Activated naive CD4-positive, alpha-beta T cell treated with anti-CD3 and anti-CD28 coated beads, Interleukin-2, amount 10 ng/mL, durations not matched to agents 7 days and 5 days (primary cell): ENCODE results near the gene MTMR8.
"Not testable (repeated sequence)": the region's sequence is repeated elsewhere in the genome, so short reads cannot be mapped to it uniquely, and the experiment has no call there.

Source experiments
- CTCF ChIA-PET: fragments of 350-600 bp; sonication (Branson Sonifier 250); formaldehyde crosslinking; loops from one replicate; lab custom pipeline; 2021; ENCODE audit warnings: antibody characterized with exemption; lab: Charles Lee
- DNase-seq: peaks from one replicate; pipeline ENCODE4 v3.0.0-alpha.2; 2020
- H3K27ac Mint-ChIP-seq: one replicate; pipeline ENCODE4 v1.8.0; 2021; ENCODE audit warnings: mild to moderate bottlenecking, moderate library complexity, mixed read lengths
- H3K27me3 Mint-ChIP-seq: one replicate; pipeline ENCODE4 v1.8.0; 2021; ENCODE audit warnings: mild to moderate bottlenecking, mixed read lengths
- H3K36me3 Mint-ChIP-seq: one replicate; pipeline ENCODE4 v1.8.0; 2021; ENCODE audit warnings: mixed read lengths
- H3K4me1 Mint-ChIP-seq: one replicate; pipeline ENCODE4 v1.8.0; 2021; ENCODE audit warnings: mixed read lengths
- H3K4me3 Mint-ChIP-seq: one replicate; pipeline ENCODE4 v1.8.0; 2021; ENCODE audit warnings: mild to moderate bottlenecking, moderate library complexity, mixed read lengths
- H3K9me3 Mint-ChIP-seq: one replicate; pipeline ENCODE4 v1.8.0; 2021; ENCODE audit warnings: mixed read lengths

Gene MTMR8

GRCh38 chrX:64394874-64395567, at the start of gene MTMR8:
TSS of gene MTMR8 (minus strand) at chrX:64395452. CDS start at chrX:64395363, 89 bp downstream.
- Mint-ChIP-seq H3K4me1 (peaks cover 28% of the 10 kb centered on the region), H3K27ac (peak within 1 kb of the TSS; percentile 87), H3K36me3 (no peaks in the 10 kb centered on the region), H3K4me3 (peak within 1 kb of the TSS; percentile 89), H3K27me3 (no peaks in the 10 kb centered on the region), H3K9me3 (no peaks in the 10 kb centered on the region)
- peak; percentile 85 for DNase-seq
- CTCF ChIA-PET, result no interaction called here

GRCh38 chrX:64439551-64439950, 44.3 kb upstream of the MTMR8 start:
- no peak for DNase-seq
- Mint-ChIP-seq H3K4me3 (no peak overlapping the region), H3K27me3 (no peaks in the 10 kb centered on the region), H3K4me1 (no peaks in the 10 kb centered on the region), H3K36me3 (no peaks in the 10 kb centered on the region), H3K9me3 (no peaks in the 10 kb centered on the region), H3K27ac (no peak overlapping the region)
- CTCF ChIA-PET, result no interaction called here

GRCh38 chrX:64437665-64438064, 42.4 kb upstream of the MTMR8 start:
- no peaks in the 10 kb centered on the region for H3K27me3 Mint-ChIP-seq
- no peak overlapping the region for H3K4me3 Mint-ChIP-seq
- H3K27ac Mint-ChIP-seq, result no peak overlapping the region
- no peak for DNase-seq
- no peaks in the 10 kb centered on the region for H3K9me3 Mint-ChIP-seq
- CTCF ChIA-PET, result no interaction called here
- no peaks in the 10 kb centered on the region for H3K36me3 Mint-ChIP-seq
- H3K4me1 Mint-ChIP-seq, result no peaks in the 10 kb centered on the region

DNA sequence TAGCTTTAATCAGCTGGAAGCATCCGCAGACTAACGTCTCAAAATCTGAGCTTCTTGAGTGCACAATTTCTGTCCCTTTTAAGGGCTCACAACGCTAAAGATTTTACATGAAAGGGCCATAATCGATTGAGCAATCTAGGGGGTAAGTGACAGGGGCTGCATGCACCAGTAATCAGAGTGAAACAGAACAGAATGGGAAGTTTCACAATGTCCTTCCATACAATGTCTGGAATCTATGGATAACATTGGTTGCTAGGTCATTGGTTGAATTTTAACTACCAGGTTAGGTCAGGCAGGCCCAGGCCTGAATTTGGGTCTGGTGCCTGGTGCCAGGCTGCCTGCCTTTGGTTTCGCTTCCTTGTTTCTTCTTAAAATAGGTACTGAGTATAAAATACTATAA, 42.0 kb upstream of the MTMR8 start:
- CTCF ChIA-PET, result no interaction called here

DNA sequence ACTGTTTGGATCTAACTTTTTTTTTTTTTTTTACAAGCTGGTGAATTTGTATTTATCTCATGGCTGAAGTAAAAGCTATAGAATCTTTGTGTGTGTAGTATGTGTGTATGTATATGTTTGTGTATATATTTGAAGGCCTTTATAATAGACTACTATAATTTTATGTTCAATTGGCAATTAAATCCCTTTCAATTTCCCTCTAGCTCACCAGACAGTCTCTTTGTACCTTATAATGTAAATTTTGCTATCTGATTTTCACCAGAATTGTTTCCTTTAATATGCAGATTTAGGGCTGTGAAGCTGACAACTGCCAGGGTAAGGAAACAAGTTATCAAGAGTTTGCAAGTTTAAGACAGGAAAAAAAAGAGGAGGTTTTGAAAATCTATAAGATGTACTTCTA, 33.1 kb upstream of the MTMR8 start:
- Mint-ChIP-seq H3K27me3 (no peaks in the 10 kb centered on the region), H3K36me3 (no peaks in the 10 kb centered on the region), H3K4me3 (no peak overlapping the region), H3K9me3 (no peaks in the 10 kb centered on the region), H3K4me1 (no peaks in the 10 kb centered on the region), H3K27ac (no peak overlapping the region)
- DNase-seq, result no peak
- CTCF ChIA-PET, result interaction anchor here (0.6 kb wide), 1 partner anchor 270 kb away, joined by 3 read pairs; no protein-coding TSS in a partner anchor

More for the DNA sequence above, 42.0 kb upstream of the MTMR8 start:
- H3K4me3 Mint-ChIP-seq, result no peak overlapping the region
- no peaks in the 10 kb centered on the region for H3K27me3 Mint-ChIP-seq
- H3K4me1 Mint-ChIP-seq, result no peaks in the 10 kb centered on the region
- no peaks in the 10 kb centered on the region for H3K9me3 Mint-ChIP-seq
- no peaks in the 10 kb centered on the region for H3K36me3 Mint-ChIP-seq
- no peak overlapping the region for H3K27ac Mint-ChIP-seq
- no peak for DNase-seq

DNA sequence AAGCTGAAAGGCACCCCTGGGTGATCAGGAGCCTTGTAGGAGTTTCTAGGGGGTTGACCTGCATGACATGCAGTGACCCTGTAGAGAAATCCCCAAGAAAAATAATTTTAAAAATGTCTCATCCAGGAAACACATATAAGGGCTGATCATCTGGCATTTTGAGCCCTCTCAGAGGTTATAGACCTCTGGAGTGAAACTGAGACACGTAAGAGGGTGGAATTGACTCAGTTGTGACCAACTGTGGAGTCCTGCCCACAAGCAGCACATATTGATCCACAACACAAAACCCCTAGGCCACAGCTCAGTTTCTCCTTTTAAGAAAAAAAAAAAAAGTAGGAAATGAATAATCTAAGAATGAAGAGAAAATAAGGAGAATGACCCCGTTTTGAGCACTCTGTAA, 32.5 kb upstream of the MTMR8 start:
- H3K36me3 Mint-ChIP-seq, result no peaks in the 10 kb centered on the region
- H3K27me3 Mint-ChIP-seq, result no peaks in the 10 kb centered on the region
- CTCF ChIA-PET, result interaction anchor here (0.6 kb wide), 1 partner anchor 269 kb away, joined by 3 read pairs; no protein-coding TSS in a partner anchor
- no peak for DNase-seq
- H3K27ac Mint-ChIP-seq, result no peak overlapping the region
- no peaks in the 10 kb centered on the region for H3K9me3 Mint-ChIP-seq
- H3K4me3 Mint-ChIP-seq, result no peak overlapping the region
- no peaks in the 10 kb centered on the region for H3K4me1 Mint-ChIP-seq

- CTCF ChIA-PET, result no interaction called here
- Mint-ChIP-seq H3K9me3 (no peaks in the 10 kb centered on the region), H3K27me3 (no peaks in the 10 kb centered on the region), H3K4me1 (no peaks in the 10 kb centered on the region), H3K4me3 (no peak overlapping the region), H3K27ac (no peak overlapping the region), H3K36me3 (no peaks in the 10 kb centered on the region)
- DNase-seq, result no peak
Observed at GRCh38 chrX:64427281-64427680, 32.0 kb upstream of the MTMR8 start.

DNA sequence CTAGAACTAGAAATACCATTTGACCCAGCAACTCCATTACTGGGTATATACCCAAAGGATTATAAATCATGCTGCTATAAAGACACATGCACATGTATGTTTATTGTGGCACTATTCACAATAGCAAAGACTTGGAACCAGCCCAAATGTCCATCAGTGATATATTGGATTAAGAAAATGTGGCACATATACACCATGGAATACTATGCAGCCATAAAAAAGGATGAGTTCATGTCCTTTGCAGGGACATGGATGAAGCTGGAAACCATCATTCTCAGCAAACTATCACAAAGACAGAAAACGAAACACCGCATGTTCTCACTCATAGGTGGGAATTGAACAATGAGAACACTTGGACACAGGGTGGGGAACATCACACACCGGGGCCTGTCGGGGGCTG, 14.5 kb upstream of the MTMR8 start:
- H3K4me1 Mint-ChIP-seq, H3K4me3 Mint-ChIP-seq, H3K27me3 Mint-ChIP-seq, DNase-seq, H3K36me3 Mint-ChIP-seq, H3K27ac Mint-ChIP-seq, CTCF ChIA-PET, H3K9me3 Mint-ChIP-seq: not testable (repeated sequence)

- Mint-ChIP-seq H3K27ac (no peak overlapping the region), H3K4me1 (peaks cover 26% of the 10 kb centered on the region), H3K27me3 (no peaks in the 10 kb centered on the region), H3K4me3 (no peak overlapping the region), H3K36me3 (no peaks in the 10 kb centered on the region), H3K9me3 (no peaks in the 10 kb centered on the region)
- CTCF ChIA-PET, result no interaction called here
- no peak for DNase-seq
Observed at GRCh38 chrX:64398088-64398487, 2.8 kb upstream of the MTMR8 start.

DNA sequence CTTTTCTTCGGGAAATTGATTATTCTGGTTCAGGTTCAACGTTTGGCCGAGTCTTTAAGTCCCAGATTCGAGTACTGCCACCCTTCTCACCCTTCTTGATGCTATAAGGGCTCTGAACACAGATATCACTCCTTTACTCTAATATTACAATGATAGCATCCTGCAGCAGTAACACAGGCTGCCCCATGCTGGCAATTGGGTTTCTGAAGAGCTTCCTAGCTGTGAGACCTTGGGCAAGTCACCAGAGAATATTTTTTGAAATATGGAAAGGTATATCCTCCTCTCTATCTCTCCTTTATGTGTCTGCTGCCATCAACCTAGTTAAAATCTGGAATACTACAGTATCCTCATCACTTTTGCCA, 297 bp upstream of the MTMR8 start:
- Mint-ChIP-seq H3K4me3 (peak overlapping the region; percentile 89), H3K36me3 (no peaks in the 10 kb centered on the region), H3K4me1 (peaks cover 28% of the 10 kb centered on the region), H3K27ac (no peak overlapping the region), H3K9me3 (no peaks in the 10 kb centered on the region), H3K27me3 (no peaks in the 10 kb centered on the region)
- DNase-seq, result no peak
- CTCF ChIA-PET, result no interaction called here

- peak overlapping the region; percentile 89 for H3K4me3 Mint-ChIP-seq
- no peak for DNase-seq
- H3K27ac Mint-ChIP-seq, result peak overlapping the region; percentile 87
- no peaks in the 10 kb centered on the region for H3K36me3 Mint-ChIP-seq
- peaks cover 28% of the 10 kb centered on the region for H3K4me1 Mint-ChIP-seq
- H3K9me3 Mint-ChIP-seq, result no peaks in the 10 kb centered on the region
- CTCF ChIA-PET, result no interaction called here
- H3K27me3 Mint-ChIP-seq, result no peaks in the 10 kb centered on the region
Observed at GRCh38 chrX:64394059-64394873, 986 bp downstream of the MTMR8 start.

- Mint-ChIP-seq H3K27me3 (no peaks in the 10 kb centered on the region), H3K9me3 (peaks cover 15% of the 10 kb centered on the region), H3K36me3 (peaks cover 15% of the 10 kb centered on the region), H3K4me1 (peaks cover 15% of the 10 kb centered on the region), H3K4me3 (no peak overlapping the region), H3K27ac (no peak overlapping the region)
- no peak for DNase-seq
- CTCF ChIA-PET, result no interaction called here
Observed at GRCh38 chrX:64389489-64389888, 5.8 kb downstream of the MTMR8 start.

DNA sequence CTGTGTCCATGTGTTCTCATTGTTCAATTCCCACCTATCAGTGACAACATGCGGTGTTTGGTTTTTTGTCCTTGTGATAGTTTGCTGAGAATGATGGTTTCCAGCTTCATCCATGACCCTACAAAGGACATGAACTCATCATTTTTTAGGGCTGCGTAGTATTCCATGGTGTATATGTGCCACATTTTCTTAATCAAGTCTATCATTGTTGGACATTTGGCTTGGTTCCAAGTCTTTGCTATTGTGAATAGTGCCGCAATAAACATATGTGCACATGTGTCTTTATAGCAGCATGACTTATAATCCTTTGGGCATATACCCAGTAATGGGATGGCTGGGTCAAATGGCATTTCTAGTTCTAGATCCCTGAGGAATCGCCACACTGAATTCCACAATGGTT, 14.5 kb downstream of the MTMR8 start:
- H3K4me3 Mint-ChIP-seq, CTCF ChIA-PET, H3K4me1 Mint-ChIP-seq, H3K27ac Mint-ChIP-seq, DNase-seq, H3K27me3 Mint-ChIP-seq: not testable (repeated sequence)
- Mint-ChIP-seq H3K36me3 (peaks cover 30% of the 10 kb centered on the region), H3K9me3 (peaks cover 37% of the 10 kb centered on the region)

DNA sequence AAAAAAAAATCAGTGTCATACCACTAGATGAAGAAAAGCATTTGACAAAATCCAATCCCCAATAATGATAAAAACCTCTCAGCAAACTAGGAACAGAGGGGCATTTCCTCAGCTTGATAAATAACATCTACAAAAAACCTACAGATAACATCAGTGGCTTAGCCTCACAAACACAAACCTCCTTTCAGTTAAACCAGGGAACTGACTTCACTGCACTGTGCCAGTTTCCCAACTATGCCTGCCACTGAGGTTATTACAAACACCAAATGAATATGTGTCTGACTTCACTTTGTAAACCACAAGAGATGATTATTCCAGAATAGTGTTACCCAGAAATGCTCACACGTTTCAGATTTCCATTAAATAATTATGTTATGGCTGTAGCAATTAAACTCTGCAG, 15.3 kb downstream of the MTMR8 start:
- CTCF ChIA-PET, result no interaction called here
- Mint-ChIP-seq H3K4me1 (no peaks in the 10 kb centered on the region), H3K36me3 (peaks cover 23% of the 10 kb centered on the region), H3K27ac (no peak overlapping the region), H3K4me3 (no peak overlapping the region), H3K9me3 (peaks cover 34% of the 10 kb centered on the region), H3K27me3 (no peaks in the 10 kb centered on the region)
- DNase-seq, result no peak

GRCh38 chrX:64377753-64378152, 17.5 kb downstream of the MTMR8 start:
- no peak for DNase-seq
- H3K9me3 Mint-ChIP-seq, result peaks cover 30% of the 10 kb centered on the region
- H3K4me3 Mint-ChIP-seq, result no peak overlapping the region
- H3K4me1 Mint-ChIP-seq, result no peaks in the 10 kb centered on the region
- peaks cover 14% of the 10 kb centered on the region for H3K36me3 Mint-ChIP-seq
- H3K27me3 Mint-ChIP-seq, result no peaks in the 10 kb centered on the region
- H3K27ac Mint-ChIP-seq, result no peak overlapping the region
- CTCF ChIA-PET, result no interaction called here
